ENCODE results near the gene MSH2.
"Not testable (repeated sequence)": the region's sequence is repeated elsewhere in the genome, so short reads cannot be mapped to it uniquely, and the experiment has no call there.

MSH2 gene

GRCh38 chr2:47484396-47484795, 81.4 kb downstream of the MSH2 start:
- DNase-seq (ENCODE audit: low spot score) = no peak

GRCh38 chr2:47485177-47485576, 82.2 kb downstream of the MSH2 start:
- DNase-seq (ENCODE audit: low spot score) = no peak

DNA sequence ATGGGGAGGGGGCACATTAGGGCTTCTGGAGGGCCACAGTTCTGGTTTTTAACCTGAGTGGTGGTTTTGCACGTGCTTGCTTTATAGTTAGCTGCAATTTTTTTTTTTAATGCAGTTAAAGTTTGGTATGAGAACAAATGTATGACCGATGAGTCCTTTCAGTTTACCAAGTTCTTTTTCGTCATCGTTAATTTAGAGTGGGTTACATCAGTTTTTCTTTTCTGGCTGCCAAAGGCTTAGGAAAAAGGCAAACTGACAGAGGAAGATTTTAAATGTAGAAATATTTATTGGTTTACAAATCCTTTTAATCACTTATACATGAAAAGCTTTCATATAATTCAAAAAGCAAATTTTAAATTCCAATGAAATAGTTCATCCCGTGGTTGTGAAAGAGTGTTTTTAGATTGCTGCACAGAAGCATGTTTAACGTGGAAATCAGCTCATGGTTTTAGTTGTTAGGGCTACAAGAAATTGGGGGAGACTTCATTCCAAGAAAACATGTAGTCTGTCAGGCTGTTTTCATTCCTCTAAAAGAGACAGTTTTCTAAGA, 82.9 kb downstream of the MSH2 start:
- no peak for DNase-seq (ENCODE audit: low spot score)

DNA sequence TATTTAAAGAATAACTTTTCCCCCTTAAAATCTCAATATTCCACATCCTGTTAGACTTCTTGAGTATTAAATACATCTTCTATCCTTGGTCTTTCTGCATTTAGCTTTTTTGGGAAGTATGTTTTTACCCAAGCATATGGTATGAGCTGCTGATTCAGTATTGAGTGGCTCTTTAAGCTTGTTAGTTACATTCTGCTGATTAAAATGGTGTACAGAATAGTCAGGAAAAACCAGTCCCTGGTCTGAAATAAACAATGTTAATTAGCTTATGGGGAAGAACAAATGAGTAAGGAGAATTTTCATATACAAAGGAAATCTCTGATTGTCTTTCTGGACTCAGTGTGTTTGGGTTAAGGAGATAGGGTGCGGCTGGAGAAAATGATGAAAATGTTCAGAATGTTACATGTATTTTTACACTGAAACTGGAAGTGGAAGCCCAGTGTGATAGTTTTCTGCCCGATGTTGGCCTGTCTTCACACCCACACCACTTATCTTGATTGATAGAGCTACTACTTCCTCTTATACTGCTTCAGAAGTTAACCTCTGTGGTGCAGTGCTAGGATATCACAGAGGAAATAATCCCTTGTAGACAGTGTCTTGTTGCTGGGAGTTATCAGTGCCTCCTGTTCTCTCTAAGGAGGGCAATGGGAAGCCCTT, 84.0 kb downstream of the MSH2 start:
- no peak for DNase-seq (ENCODE audit: low spot score)

- no peak for DNase-seq (ENCODE audit: low spot score)
Measured at GRCh38 chr2:47487498-47487875, 84.5 kb downstream of the MSH2 start.

DNA sequence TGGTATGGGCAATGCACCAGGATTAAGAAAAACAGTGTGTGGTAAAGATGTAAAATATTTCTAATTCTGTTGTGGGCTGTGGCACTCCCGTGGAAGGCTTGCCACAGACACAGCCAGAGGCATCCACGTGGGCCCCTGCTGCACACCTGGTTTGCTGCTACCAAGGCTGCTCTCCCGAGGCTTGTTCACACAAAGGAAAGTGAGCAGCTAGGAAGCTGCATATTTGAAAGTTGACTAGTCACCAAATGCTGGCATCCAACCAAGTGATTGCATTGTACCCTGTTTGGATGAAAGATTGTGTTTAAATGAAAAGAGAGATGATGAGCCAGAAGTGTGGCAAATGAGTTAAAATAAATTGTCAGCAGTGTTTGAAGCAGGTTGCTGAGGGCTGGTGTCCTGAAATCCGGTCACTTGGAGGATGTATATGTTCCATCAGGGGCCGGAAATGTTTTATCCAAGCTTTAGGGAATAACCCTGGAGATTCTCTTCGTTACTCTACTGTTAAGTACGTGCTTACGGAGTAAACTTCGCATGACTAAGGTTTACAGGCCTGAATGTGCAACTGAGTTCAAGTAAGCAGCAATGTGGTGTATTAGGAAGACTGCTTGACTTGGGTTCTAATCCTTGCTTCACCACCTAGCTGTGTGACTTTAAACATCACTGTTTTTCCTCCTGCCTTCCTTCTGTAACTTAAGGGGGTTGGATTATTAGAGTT, 86.1 kb downstream of the MSH2 start:
- DNase-seq (ENCODE audit: low spot score) = no peak

DNA sequence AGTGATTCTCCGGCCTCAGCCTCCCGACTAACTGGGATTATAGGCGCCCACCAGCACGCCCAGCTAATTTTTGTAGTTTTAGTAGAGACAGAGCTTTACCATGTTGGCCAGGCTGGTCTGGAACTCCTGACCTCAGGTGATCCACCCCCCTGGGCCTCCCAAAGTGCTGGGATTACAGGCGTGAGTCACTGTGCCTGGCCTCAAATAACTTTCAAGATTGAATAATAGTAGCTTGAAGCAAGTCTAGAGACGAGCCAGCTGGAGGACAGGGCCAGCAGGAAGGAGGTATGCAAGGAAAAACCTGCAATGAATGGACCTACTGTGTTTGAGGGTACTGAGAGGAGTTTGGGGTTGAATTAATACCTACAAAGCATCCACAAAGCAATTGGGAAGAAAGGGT, 87.5 kb downstream of the MSH2 start:
- DNase-seq (ENCODE audit: low spot score) = no peak

GRCh38 chr2:47493317-47494035, 90.5 kb downstream of the MSH2 start:
- no peak for DNase-seq (ENCODE audit: low spot score)

DNA sequence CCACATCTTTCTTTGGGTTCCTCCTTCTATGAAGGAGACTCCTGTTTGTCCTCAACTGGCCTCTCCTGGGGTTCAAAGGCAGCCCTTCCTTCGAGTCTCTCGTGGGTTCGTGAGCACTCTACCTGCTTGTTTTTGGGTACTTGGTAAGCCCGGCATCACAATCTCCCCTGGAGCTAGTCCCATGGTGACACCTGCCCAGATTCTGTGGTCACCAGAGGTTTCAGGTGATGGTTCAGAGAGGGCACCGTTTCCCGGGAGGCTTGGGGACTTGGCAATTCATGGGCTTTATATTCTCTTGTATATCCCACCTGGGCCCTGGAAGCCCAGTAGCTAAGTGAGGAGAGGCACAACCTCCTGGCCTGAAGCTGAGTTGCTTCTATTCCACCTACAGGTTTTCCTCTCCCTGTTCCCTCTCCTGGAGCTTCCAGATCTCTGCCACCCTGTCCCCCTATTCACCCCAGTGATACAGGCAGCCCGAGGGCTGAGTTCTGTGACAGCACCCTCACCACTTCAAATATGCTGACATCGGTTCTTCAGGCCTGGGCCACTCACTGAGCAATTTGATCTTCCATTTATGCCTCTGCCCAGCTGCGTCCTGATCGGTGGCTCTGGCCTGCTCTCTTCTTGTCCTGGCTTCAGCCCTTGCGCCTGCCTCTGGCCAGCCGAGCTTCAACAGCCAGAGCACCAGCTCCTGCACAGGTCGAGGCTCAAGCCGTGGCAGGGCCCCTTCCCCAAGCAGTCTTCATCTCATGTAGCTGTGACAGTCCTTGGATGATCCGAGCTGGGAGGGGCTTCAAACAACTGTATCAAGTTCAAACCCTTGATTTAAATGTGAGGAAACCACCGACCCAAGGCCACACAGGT, 91.5 kb downstream of the MSH2 start:
- DNase-seq (ENCODE audit: low spot score) = no peak

DNA sequence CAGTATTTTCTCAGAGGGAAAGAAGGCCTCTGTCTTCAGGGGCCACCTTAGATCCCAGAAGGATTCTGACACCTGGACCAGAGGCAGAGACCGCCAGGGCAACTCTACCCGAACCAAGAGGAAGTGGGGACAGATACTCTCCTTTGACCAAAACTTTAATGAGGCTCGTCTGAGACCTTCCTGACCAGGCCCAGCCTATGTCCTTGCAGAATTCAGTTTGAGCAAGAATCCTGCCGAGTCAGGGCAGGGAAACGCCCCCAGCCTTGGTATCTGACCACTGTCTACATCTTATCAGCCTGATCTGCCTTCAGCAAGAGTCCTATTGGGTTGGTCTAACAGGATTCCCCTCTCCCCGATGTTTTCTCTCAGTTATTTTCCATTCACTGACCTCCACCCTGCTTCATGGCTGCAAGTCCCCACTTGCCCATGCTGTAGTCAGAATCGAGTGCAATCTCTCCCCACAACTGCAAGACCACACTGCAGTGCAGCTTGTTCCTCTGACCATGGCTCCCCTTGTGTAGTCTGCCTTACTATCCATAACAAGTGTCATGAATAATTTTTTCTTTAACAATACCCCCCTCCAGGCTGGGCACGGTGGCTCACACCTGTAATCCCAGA, 95.0 kb downstream of the MSH2 start:
- no peak for DNase-seq (ENCODE audit: low spot score)

GRCh38 chr2:47499093-47499492, 96.1 kb downstream of the MSH2 start:
- no peak for DNase-seq (ENCODE audit: low spot score)

DNA sequence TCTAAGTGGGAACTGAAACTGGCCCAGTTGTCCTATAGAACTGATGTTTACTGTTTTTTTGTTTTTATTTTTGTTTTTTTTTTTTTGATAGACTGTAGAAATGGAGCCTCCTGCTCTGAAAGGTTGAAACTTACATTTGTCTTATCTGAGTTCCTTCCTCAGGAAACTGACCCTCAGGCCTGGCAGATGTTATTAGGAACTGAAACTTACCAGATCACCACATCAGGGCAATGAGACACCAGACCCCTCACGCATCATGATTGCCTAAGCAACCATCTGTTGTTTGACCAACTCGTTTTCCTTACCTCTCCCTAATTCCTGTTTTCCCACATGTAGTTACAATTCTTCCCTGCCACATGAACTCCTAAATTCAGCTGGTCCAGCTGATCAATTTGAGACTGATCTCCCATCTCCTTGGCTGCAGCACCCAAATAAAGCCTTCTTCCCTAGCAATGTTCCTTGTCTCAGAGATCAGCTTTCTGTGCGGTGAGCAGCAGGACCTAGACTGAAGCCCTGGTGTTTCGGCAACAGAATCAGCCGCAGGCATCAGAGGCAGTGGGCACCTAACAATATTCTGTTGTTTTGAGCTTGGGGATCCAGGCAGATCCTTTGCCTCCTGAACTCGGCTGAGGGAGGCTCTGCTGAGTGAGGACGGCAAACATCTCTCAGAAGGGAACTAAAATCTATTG, 96.8 kb downstream of the MSH2 start:
- DNase-seq (ENCODE audit: low spot score) = no peak

DNA sequence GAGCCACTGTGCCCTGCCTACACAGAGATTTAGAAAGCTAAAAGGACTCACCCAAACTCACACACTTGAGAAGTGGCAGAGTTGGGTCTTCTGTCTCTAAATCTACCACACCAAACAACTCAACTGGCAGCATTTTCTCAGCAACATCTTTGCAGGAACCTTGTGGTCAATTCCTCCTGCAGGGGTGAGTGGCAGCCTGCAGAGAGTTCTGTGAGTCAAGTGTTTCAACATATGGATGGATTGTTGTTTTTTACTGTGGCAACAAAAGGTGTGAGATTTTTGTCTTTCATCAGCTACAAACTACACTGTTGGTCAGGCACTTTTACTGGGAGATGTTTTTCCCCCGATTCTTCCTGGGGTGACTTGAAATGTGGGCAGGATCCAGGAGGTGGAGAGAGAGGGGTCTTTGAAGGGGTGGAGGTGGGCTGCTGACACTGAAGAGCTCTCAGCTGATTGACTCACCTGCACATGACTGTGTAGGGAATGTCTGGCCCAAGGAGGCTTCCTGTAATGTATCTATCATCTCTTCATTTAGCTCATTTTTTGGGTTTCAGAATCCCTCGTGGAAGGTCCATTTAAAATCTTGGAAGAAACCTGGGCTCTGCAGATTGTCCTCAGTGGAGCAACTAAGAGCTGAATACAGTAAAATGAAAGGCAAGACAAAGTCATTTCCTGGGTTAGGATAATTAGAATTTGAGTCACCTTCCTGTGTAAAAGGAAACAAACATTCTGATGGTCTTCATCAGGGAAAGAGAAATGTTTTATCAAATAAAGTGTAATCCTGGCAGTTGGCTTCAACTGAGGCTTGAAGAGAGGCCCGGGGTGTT, 98.6 kb downstream of the MSH2 start:
- no peak for DNase-seq (ENCODE audit: low spot score)

DNA sequence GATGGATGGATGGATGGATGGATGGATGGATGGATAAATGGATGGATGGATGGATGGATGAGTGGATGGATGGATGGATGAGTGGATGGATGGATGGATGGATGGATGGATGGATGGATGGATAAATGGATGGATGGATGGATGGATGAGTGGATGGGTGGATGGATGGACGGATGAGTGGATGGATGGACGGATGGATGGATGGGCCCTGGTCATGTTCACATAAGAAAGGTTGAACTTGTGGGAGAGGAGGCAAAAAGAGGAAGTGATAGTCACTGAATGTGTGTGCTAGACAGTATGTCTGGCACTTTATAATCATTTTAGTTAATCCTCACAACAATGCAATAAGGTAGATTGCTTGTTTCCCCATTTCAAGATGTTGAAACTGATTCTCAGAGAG, 99.5 kb downstream of the MSH2 start:
- not testable (repeated sequence) for DNase-seq (ENCODE audit: low spot score)

DNA sequence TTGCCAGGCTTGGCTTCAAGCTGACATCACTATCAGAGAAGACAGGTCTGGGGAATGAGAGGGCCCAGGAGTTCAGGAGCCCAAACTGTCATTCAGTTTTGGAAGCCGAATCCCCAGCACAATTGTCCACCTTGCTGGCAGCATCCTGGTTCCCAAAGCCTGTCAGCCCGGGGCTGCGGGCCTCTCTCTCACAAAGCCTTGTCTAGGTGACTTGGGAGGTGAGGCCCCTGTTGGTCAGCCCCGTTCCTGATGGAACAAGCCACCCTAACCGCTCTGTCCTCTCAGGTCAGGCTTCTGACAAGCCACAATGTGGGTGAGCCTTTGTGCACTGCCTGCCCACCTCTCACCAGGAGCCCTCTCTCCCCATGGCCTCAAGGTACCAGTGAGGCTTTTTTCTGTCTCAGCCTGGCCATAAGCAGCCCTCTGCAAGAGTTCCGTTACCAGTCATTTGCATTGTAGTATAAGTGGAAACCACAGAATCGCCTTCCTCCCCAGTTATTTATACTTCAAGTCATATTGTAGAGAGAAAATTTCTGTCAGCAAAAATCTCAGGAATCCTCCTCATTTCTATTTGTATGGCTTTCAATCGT, 100.6 kb downstream of the MSH2 start:
- no peak for DNase-seq (ENCODE audit: low spot score)

- DNase-seq (ENCODE audit: low spot score) = no peak
Measured at GRCh38 chr2:47504174-47504810, 101.3 kb downstream of the MSH2 start.

GRCh38 chr2:47506024-47506423, 103.1 kb downstream of the MSH2 start:
- DNase-seq (ENCODE audit: low spot score) = no peak

DNA sequence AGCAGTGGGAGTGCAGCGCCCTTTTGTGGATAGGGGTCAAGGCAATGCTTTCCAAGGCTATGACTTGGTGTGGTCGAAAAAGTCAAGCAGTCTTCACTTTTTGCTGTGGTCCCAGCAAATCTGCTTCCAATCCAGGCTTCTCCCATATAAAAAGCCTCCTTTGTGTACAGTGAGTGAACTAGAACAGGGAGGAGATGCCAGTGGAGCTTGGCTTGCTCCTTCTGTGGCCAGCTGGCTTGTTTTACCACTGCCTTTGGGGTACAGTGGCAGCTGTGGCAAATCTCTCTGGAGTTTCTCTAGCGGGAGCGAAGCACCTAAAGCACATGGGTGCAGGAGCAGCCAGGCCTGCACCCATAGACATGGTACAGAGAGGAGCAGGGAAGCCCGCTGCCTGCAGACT, 103.5 kb downstream of the MSH2 start:
- no peak for DNase-seq (ENCODE audit: low spot score)

- DNase-seq (ENCODE audit: low spot score) = no peak
Measured at GRCh38 chr2:47508080-47508479, 105.1 kb downstream of the MSH2 start.

Data from ecto neural progenitor cell (in vitro differentiated cells).